Measurements from ENCODE around the gene SFTPA1. TPM values are rescaled to one million over a fixed set of nuclear protein-coding genes. Genes with fewer than 3 reads are reported as not detected.
"Not testable (repeated sequence)": the region's sequence is repeated elsewhere in the genome, so short reads cannot be mapped to it uniquely, and the experiment has no call there.

Gene SFTPA1
- total and polyA plus RNA-seq, 10 donors, result 0.30 to 1.4 (median 1.1) TPM; not detected in 6

GRCh38 chr10:79585870-79586527 is 24.7 kb upstream of the SFTPA1 start:
- intact Hi-C loops (cut with DNase I; ENCODE audit: low total_unique reads), result no loop called here
- 86 to 95% (median 92%) methylated on average over 11 of the region's 11 CpGs for WGBS, 5 donors
- no peaks in the 10 kb centered on the region for H3K9me3 ChIP-seq
- H3K36me3 ChIP-seq, result no peaks in the 10 kb centered on the region
- no peak overlapping the region for H3K27ac ChIP-seq
- H3K27me3 ChIP-seq (replicated peaks in 1 of 7), result peaks cover 0 to 9% (median 0%) of the 10 kb centered on the region in 7 donors
- no peak overlapping the region for H3K4me3 ChIP-seq
- no peaks in the 10 kb centered on the region for H3K4me1 ChIP-seq
- no peak for DNase-seq
- TF ChIP-seq POLR2AphosphoS5 (IDR thresholded peaks at IDR 0.05), result no peak
- TF ChIP-seq CTCF (IDR thresholded peaks at IDR 0.05 in 8 of 11, conservative IDR thresholded peaks at IDR 0.05 in 3 of 11), result no peak
- no peak for TF ChIP-seq POLR2A (IDR thresholded peaks at IDR 0.05)

- DNase-seq, result no peak
- intact Hi-C loops (cut with DNase I; ENCODE audit: low total_unique reads), result no loop called here
- 65 to 85% (median 79%) methylated on average over 2 of the region's 2 CpGs for WGBS, 5 donors
- no peaks in the 10 kb centered on the region for H3K9me3 ChIP-seq
- no peaks in the 10 kb centered on the region for H3K4me1 ChIP-seq
- TF ChIP-seq POLR2A (IDR thresholded peaks at IDR 0.05) (no peak), POLR2AphosphoS5 (IDR thresholded peaks at IDR 0.05) (no peak), CTCF (IDR thresholded peaks at IDR 0.05 in 8 of 11, conservative IDR thresholded peaks at IDR 0.05 in 3 of 11) (no peak)
- H3K27ac ChIP-seq, result no peak overlapping the region
- H3K36me3 ChIP-seq, result no peaks in the 10 kb centered on the region
- peaks cover 0 to 9% (median 0%) of the 10 kb centered on the region in 7 donors for H3K27me3 ChIP-seq (replicated peaks in 1 of 7)
- H3K4me3 ChIP-seq, result no peak overlapping the region
These were observed 23.8 kb upstream of the SFTPA1 start for GRCh38 chr10:79586933-79587332.

- no peak overlapping the region for H3K4me3 ChIP-seq
- intact Hi-C loops (cut with DNase I; ENCODE audit: low total_unique reads), result no loop called here
- no peak for TF ChIP-seq CTCF (IDR thresholded peaks at IDR 0.05 in 8 of 11, conservative IDR thresholded peaks at IDR 0.05 in 3 of 11)
- no peak for TF ChIP-seq POLR2A (IDR thresholded peaks at IDR 0.05)
- TF ChIP-seq POLR2AphosphoS5 (IDR thresholded peaks at IDR 0.05), result no peak
- H3K36me3 ChIP-seq, result no peaks in the 10 kb centered on the region
- DNase-seq, result no peak
- peaks cover 0 to 9% (median 0%) of the 10 kb centered on the region in 7 donors for H3K27me3 ChIP-seq (replicated peaks in 1 of 7)
- no peaks in the 10 kb centered on the region for H3K9me3 ChIP-seq
- no peak overlapping the region for H3K27ac ChIP-seq
- no peaks in the 10 kb centered on the region for H3K4me1 ChIP-seq
These were observed 21.9 kb upstream of the SFTPA1 start for GRCh38 chr10:79588800-79589199.

- H3K27me3 ChIP-seq (replicated peaks in 1 of 7), result peaks cover 0 to 6% (median 0%) of the 10 kb centered on the region in 7 donors
- H3K36me3 ChIP-seq, result no peaks in the 10 kb centered on the region
- no peak overlapping the region for H3K27ac ChIP-seq
- no peaks in the 10 kb centered on the region for H3K4me1 ChIP-seq
- intact Hi-C loops (cut with DNase I; ENCODE audit: low total_unique reads), result no loop called here
- WGBS, 5 donors, result 60 to 89% (median 65%) methylated on average over 1 of the region's 1 CpG
- no peak for DNase-seq
- H3K9me3 ChIP-seq, result peaks cover 0 to 21% (median 17%) of the 10 kb centered on the region in 8 donors
- no peak overlapping the region for H3K4me3 ChIP-seq
- no peak for TF ChIP-seq CTCF (IDR thresholded peaks at IDR 0.05 in 8 of 11, conservative IDR thresholded peaks at IDR 0.05 in 3 of 11)
- TF ChIP-seq POLR2AphosphoS5 (IDR thresholded peaks at IDR 0.05), result no peak
- TF ChIP-seq POLR2A (IDR thresholded peaks at IDR 0.05), result no peak
These were observed 17.4 kb upstream of the SFTPA1 start for GRCh38 chr10:79593377-79593776.

GRCh38 chr10:79594565-79594964 is 16.2 kb upstream of the SFTPA1 start:
- H3K36me3 ChIP-seq; H3K27me3 ChIP-seq (replicated peaks in 1 of 7); H3K27ac ChIP-seq; H3K4me1 ChIP-seq; H3K4me3 ChIP-seq; intact Hi-C loops (cut with DNase I; ENCODE audit: low total_unique reads); DNase-seq: not testable (repeated sequence)
- WGBS, 5 donors, result 73 to 90% (median 77%) methylated on average over 3 of the region's 3 CpGs
- peaks cover 0 to 31% (median 22%) of the 10 kb centered on the region in 8 donors for H3K9me3 ChIP-seq

Measured in spleen (tissue), 11 donors.